Spleen (tissue), 11 donors: Measurements from ENCODE around the gene CLASP1. TPM values are rescaled to one million over a fixed set of nuclear protein-coding genes. Genes with fewer than 3 reads are reported as not detected.

ENCODE experiments used
- DNase-seq: peaks from one replicate; pipeline ENCODE4 v3.0.0-alpha.2; 2020
- H3K27ac ChIP-seq, 8 donors: fragments of 200-600 bp; sonication (generic) in 7 of 8; 1 replicate in 4 of 8; 2 replicates in 4 of 8; pipeline versions ENCODE4 v1.5.0 to v1.8.0; 2016 to 2021; ENCODE audit warnings: inconsistent platforms in 4 of 8, mild to moderate bottlenecking in 4 of 8, moderate library complexity in 1 of 8
- H3K27me3 ChIP-seq, 7 donors: fragments of 200-600 bp; sonication (generic) in 6 of 7; replicated peaks in 1 of 7; 1 replicate in 4 of 7; 2 replicates in 3 of 7; pipeline versions ENCODE4 v1.5.0 to v1.8.0; 2016 to 2021; ENCODE audit warnings: inconsistent platforms in 3 of 7, mild to moderate bottlenecking in 1 of 7
- H3K36me3 ChIP-seq, 6 donors: fragments of 200-600 bp; sonication (generic) in 5 of 6; 1 replicate in 4 of 6; 2 replicates in 2 of 6; pipeline versions ENCODE4 v1.5.0 to v1.8.0; 2016 to 2021; ENCODE audit warnings: inconsistent platforms in 2 of 6
- H3K4me1 ChIP-seq, 6 donors: fragments of 200-600 bp; sonication (generic) in 5 of 6; 1 replicate in 3 of 6; 2 replicates in 3 of 6; pipeline versions ENCODE4 v1.5.0 to v1.8.0; 2016 to 2021; ENCODE audit warnings: inconsistent platforms in 3 of 6
- H3K4me3 ChIP-seq, 8 donors: fragments of 200-600 bp; sonication (generic) in 7 of 8; 1 replicate in 4 of 8; 2 replicates in 4 of 8; pipeline versions ENCODE4 v1.5.0 to v1.8.0; 2016 to 2021; ENCODE audit warnings: inconsistent platforms in 4 of 8, mild to moderate bottlenecking in 4 of 8, moderate library complexity in 2 of 8
- H3K9me3 ChIP-seq, 8 donors: fragments of 200-600 bp; sonication (generic) in 7 of 8; 1 replicate in 4 of 8; 2 replicates in 4 of 8; pipeline versions ENCODE4 v1.5.0 to v1.8.0; 2016 to 2021; ENCODE audit warnings: inconsistent platforms in 4 of 8
- POLR2A ChIP-seq, 3 donors: fragments of 450-650 bp; IDR thresholded peaks; one replicate each; pipeline ENCODE4 v1.5.1; 2017; ENCODE audit warnings: antibody characterized with exemption in 3 of 3, mild to moderate bottlenecking in 1 of 3
- POLR2AphosphoS5 ChIP-seq, 3 donors: sonication (generic); formaldehyde crosslinking; IDR thresholded peaks; one replicate each; pipeline ENCODE4 v1.5.1; 2017; ENCODE audit warnings: antibody characterized with exemption in 3 of 3
- WGBS, 5 donors: extraction: QIAGEN DNeasy Blood & Tissue Kit in 3 of 5; methylation state at CpG; one replicate each; pipeline versions ENCODE4 v1.1.5 to v1.1.7; 2013 to 2018; 5-methylcytosine and 5-hydroxymethylcytosine counted together
- intact Hi-C: fragments of 100-400 bp; cut with DNase I; formaldehyde crosslinking; loops from one replicate; pipeline ENCODE4 v1.15.0; 2023; ENCODE audit warnings: low total_unique reads
- polyA plus RNA-seq, 3 donors: library from polyadenylated mRNA; stranded (reverse); fragments of 200-250 nt; gene quantifications; one replicate each; pipeline ENCODE4 v1.2.1, GENCODE V29; 2013
- total RNA-seq, 7 donors: library from RNA; depleted of rRNA in 3 of 7; stranded (reverse); fragments of >200 nt in 3 of 7; fragmentation: NEBNext Ultra II Directional in 4 of 7; extraction: Animal tissue kit (Norgen Biotek cat#: 25700) in 4 of 7; gene quantifications; one replicate each; pipeline versions ENCODE4 v1.1.0 to v1.2.1, GENCODE V29; 2016 to 2021
- TF ChIP-seq, protein P1 (sequence below), 11 experiments: fragments of 200-600 bp in 7 of 11; fragments of 450-650 bp in 4 of 11; sonication (generic) in 4 of 11; IDR thresholded peaks in 8 of 11; conservative IDR thresholded peaks in 3 of 11; 1 replicate in 7 of 11; 2 replicates in 4 of 11; pipeline versions ENCODE4 v1.4.0 to v1.8.0; 2016 to 2021; ENCODE audit warnings: antibody characterized with exemption in 11 of 11, inconsistent platforms in 4 of 11, mild to moderate bottlenecking in 1 of 11
- donor health status: healthy with polysubstance abuse.
- donor health status: DM: no; HTN: no; CAD: no; lungs with moderate emphysema.
- donor health status: DM: no; HTN: no; CAD: no.
- donor health status: Bipolar disorder and iron deficiency.
- donor health status: healthy.
- donor health status: DM: no; HTN: no; CAD: no.
- donor health status: DM: yes; HTN: yes; CAD: no.

The CLASP1 gene
- total and polyA plus RNA-seq, 10 donors: 4.0 to 103 (median 71.7) TPM

DNA sequence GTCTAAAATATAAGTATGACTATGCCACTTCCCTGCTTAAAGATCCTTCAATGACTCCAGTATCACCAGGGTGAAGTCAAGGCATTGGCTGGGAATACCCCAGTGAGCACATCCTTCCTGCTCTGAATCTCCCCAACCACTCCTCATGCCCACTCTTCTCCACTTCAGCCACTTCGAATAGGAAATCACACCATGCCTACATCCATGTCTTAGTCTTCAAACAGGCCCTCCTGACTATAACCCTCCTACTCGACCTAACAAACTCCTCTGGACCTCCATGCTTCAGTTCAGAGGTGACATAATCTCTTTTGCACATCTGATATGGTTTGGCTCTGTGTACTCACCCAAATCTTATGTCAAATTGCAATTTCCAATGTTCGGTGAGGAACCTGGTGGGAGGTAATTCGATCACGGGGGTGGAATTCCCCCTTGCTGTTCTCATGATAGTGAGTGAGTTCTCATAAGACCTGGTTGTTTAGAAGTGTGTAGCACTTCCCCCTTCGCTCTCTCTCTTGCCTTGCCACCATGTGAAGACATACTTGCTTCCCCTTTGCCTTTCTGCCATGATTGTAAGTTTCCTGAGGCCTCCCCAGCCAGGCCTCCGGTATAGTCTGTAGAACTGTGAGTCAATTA is 276.4 kb downstream of the CLASP1 start:
- Histone ChIP-seq H3K4me3 (no peak overlapping the region), H3K9me3 (peaks cover 0 to 8% (median 0%) of the 10 kb centered on the region in 8 donors), H3K27ac (no peak overlapping the region), H3K36me3 (peaks cover 10 to 98% (median 53%) of the 10 kb centered on the region in 6 donors), H3K4me1 (no peaks in the 10 kb centered on the region), H3K27me3 (no peaks in the 10 kb centered on the region)
- intact Hi-C loops: no loop called here
- 79 to 92% (median 84%) methylated on average over 7 of the region's 7 CpGs for WGBS, 5 donors
- TF ChIP-seq, protein P1, sequence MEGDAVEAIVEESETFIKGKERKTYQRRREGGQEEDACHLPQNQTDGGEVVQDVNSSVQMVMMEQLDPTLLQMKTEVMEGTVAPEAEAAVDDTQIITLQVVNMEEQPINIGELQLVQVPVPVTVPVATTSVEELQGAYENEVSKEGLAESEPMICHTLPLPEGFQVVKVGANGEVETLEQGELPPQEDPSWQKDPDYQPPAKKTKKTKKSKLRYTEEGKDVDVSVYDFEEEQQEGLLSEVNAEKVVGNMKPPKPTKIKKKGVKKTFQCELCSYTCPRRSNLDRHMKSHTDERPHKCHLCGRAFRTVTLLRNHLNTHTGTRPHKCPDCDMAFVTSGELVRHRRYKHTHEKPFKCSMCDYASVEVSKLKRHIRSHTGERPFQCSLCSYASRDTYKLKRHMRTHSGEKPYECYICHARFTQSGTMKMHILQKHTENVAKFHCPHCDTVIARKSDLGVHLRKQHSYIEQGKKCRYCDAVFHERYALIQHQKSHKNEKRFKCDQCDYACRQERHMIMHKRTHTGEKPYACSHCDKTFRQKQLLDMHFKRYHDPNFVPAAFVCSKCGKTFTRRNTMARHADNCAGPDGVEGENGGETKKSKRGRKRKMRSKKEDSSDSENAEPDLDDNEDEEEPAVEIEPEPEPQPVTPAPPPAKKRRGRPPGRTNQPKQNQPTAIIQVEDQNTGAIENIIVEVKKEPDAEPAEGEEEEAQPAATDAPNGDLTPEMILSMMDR (IDR thresholded peaks at IDR 0.05 in 8 of 11, conservative IDR thresholded peaks at IDR 0.05 in 3 of 11): no peak
- TF ChIP-seq POLR2A (IDR thresholded peaks at IDR 0.05): no peak
- TF ChIP-seq POLR2AphosphoS5 (IDR thresholded peaks at IDR 0.05): no peak
- no peak for DNase-seq

DNA sequence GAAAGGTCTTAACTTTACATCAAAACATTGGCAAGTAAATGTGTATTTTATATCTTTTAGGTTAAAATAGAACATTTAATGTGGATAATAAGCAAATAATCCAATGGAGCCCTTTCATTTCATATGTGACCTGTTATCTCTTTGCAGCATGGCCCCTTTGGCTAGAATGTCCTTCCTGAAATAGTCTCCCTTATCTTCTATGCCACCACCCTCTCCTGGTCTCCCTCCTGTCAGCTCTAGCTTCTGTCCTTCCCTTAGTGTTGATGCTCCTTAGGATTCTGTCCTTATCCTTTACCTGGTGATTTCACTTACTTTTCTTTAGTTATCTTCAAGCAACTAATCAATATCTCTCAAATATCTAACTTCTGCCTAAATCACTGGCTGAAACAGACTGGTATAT is 277.2 kb downstream of the CLASP1 start:
- Histone ChIP-seq H3K9me3 (peaks cover 0 to 8% (median 0%) of the 10 kb centered on the region in 8 donors), H3K4me1 (no peaks in the 10 kb centered on the region), H3K36me3 (peaks cover 11 to 98% (median 53%) of the 10 kb centered on the region in 6 donors), H3K27ac (no peak overlapping the region), H3K27me3 (no peaks in the 10 kb centered on the region), H3K4me3 (no peak overlapping the region)
- no peak for DNase-seq
- TF ChIP-seq POLR2A (IDR thresholded peaks at IDR 0.05) (no peak), POLR2AphosphoS5 (IDR thresholded peaks at IDR 0.05) (no peak)
- TF ChIP-seq, protein P1 (IDR thresholded peaks at IDR 0.05 in 8 of 11, conservative IDR thresholded peaks at IDR 0.05 in 3 of 11): no peak
- intact Hi-C loops: no loop called here

DNA sequence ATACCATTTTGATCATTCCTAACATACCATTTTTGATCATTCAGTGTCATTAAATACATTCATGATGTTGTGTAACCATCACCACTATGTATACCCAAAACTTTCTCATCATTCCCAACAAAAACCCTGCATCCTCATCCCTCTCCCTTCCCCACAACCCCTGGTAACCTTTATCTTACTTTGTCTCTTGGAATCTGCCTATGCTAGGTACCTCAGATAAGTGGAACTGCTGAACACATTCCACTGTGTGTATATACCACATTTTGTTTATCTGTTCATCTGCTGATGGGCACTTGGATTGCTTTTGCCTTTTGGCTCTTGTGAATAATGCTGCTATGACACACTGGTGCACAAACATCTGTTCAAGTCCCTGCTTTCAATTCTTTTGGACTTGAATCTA is 280.4 kb downstream of the CLASP1 start:
- intact Hi-C loops: no loop called here
- H3K36me3 ChIP-seq: peaks cover 2 to 98% (median 55%) of the 10 kb centered on the region in 6 donors

DNA sequence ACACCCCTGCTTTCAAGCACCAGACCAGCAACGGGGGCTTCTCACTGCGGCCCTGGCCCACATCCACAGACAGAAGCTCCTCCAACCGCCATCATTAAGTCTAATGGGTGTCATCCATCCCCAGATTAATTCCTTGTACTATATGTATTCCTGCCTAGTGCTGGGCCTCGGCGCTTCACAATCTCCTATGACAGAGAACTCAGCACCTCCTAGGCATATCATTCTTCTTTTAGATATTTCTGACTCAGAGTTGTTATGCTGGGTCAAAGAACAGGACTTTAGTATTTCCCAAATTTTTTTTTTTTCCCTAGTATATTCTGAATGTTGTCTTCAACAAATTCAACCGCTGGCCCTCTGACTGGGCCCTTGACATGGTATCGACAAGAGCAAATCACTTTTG is 281.1 kb downstream of the CLASP1 start:
- Histone ChIP-seq H3K4me3 (no peak overlapping the region), H3K4me1 (peaks cover 0 to 10% (median 0%) of the 10 kb centered on the region in 6 donors), H3K27me3 (no peaks in the 10 kb centered on the region), H3K36me3 (peaks cover 2 to 98% (median 58%) of the 10 kb centered on the region in 6 donors), H3K27ac (no peak overlapping the region), H3K9me3 (no peaks in the 10 kb centered on the region)
- no peak for DNase-seq
- intact Hi-C loops: no loop called here
- 96 to 99% (median 97%) methylated on average over 7 of the region's 7 CpGs for WGBS, 5 donors
- TF ChIP-seq POLR2AphosphoS5 (IDR thresholded peaks at IDR 0.05) (no peak), POLR2A (IDR thresholded peaks at IDR 0.05) (no peak)
- TF ChIP-seq, protein P1 (IDR thresholded peaks at IDR 0.05 in 8 of 11, conservative IDR thresholded peaks at IDR 0.05 in 3 of 11): no peak

More for the DNA sequence above, 280.4 kb downstream of the CLASP1 start:
- H3K9me3 ChIP-seq: peaks cover 0 to 1% (median 0%) of the 10 kb centered on the region in 8 donors
- TF ChIP-seq, protein P1 (IDR thresholded peaks at IDR 0.05 in 8 of 11, conservative IDR thresholded peaks at IDR 0.05 in 3 of 11): no peak
- TF ChIP-seq POLR2A (IDR thresholded peaks at IDR 0.05) (no peak), POLR2AphosphoS5 (IDR thresholded peaks at IDR 0.05) (no peak)
- H3K27ac ChIP-seq: no peak overlapping the region
- no peak for DNase-seq
- H3K4me1 ChIP-seq: peaks cover 0 to 4% (median 0%) of the 10 kb centered on the region in 6 donors
- no peaks in the 10 kb centered on the region for H3K27me3 ChIP-seq
- H3K4me3 ChIP-seq: no peak overlapping the region
